Stromal cell of bone marrow (primary cell): Measurements from ENCODE around the gene NPAP1.
"Not testable (repeated sequence)": the region's sequence is repeated elsewhere in the genome, so short reads cannot be mapped to it uniquely, and the experiment has no call there.

Experiments
- DNase-seq: peaks from one replicate; pipeline ENCODE4 v3.0.0-alpha.2; 2012; ENCODE audit warnings: low read depth

The NPAP1 gene

GRCh38 chr15:24675332-24676144 lies at the start of gene NPAP1:
NPAP1 (plus strand) TSS chr15:24675775; CDS start chr15:24675868, 93 bp downstream.
- no peak for DNase-seq

GRCh38 chr15:24627443-24627842 lies 48.1 kb upstream of the NPAP1 start:
- no peak for DNase-seq

GRCh38 chr15:24633082-24633481 lies 42.5 kb upstream of the NPAP1 start:
- no peak for DNase-seq

- DNase-seq, result not testable (repeated sequence)
Observed at GRCh38 chr15:24639412-24639811, 36.2 kb upstream of the NPAP1 start.

GRCh38 chr15:24645627-24646026 lies 29.9 kb upstream of the NPAP1 start:
- DNase-seq, result no peak

- DNase-seq, result no peak
Observed at GRCh38 chr15:24659622-24660021, 16.0 kb upstream of the NPAP1 start.

GRCh38 chr15:24662991-24663390 lies 12.6 kb upstream of the NPAP1 start:
- no peak for DNase-seq

- DNase-seq, result no peak
Observed at GRCh38 chr15:24676431-24676830, 856 bp downstream of the NPAP1 start.

GRCh38 chr15:24678485-24678884 lies 2.9 kb downstream of the NPAP1 start:
- no peak for DNase-seq

GRCh38 chr15:24682002-24682401 lies 6.4 kb downstream of the NPAP1 start:
- DNase-seq, result no peak

- not testable (repeated sequence) for DNase-seq
Observed at GRCh38 chr15:24682905-24683304, 7.3 kb downstream of the NPAP1 start.

GRCh38 chr15:24683736-24684135 lies 8.2 kb downstream of the NPAP1 start:
- no peak for DNase-seq

- DNase-seq, result no peak
Observed at GRCh38 chr15:24684313-24684712, 8.7 kb downstream of the NPAP1 start.

- no peak for DNase-seq
Observed at GRCh38 chr15:24696201-24696600, 20.6 kb downstream of the NPAP1 start.

- no peak for DNase-seq
Observed at GRCh38 chr15:24696842-24697241, 21.3 kb downstream of the NPAP1 start.

GRCh38 chr15:24718289-24719082 lies 42.9 kb downstream of the NPAP1 start:
- no peak for DNase-seq

- no peak for DNase-seq
Observed at GRCh38 chr15:24729760-24730159, 54.2 kb downstream of the NPAP1 start.
